Neutrophil (primary cell): ENCODE results near the gene ADAM30.
"Not testable (repeated sequence)": the region's sequence is repeated elsewhere in the genome, so short reads cannot be mapped to it uniquely, and the experiment has no call there.

Experiments
- H3K27ac ChIP-seq: fragments of 200-600 bp; sonication (generic); 2 replicates; pipeline ENCODE4 v1.5.1; 2016; ENCODE audit warnings: mild to moderate bottlenecking, moderate library complexity
- H3K27me3 ChIP-seq: fragments of 200-600 bp; sonication (generic); 2 replicates; pipeline ENCODE4 v1.6.0; 2016; ENCODE audit warnings: mild to moderate bottlenecking
- H3K36me3 ChIP-seq: fragments of 200-600 bp; sonication (generic); 2 replicates; pipeline ENCODE4 v1.5.1; 2017
- H3K4me1 ChIP-seq, 2 experiments: fragments of 200-600 bp in 1 of 2; sonication (generic) in 1 of 2; 1 replicate in 1 of 2; 2 replicates in 1 of 2; pipeline versions ENCODE4 v1.5.1 to v1.6.1; 2013 to 2016; ENCODE audit warnings: low read depth in 1 of 2, low read length in 1 of 2, mild to moderate bottlenecking in 1 of 2, moderate library complexity in 1 of 2; ENCODE audit not compliant: control insufficient read depth in 1 of 2, insufficient read depth in 1 of 2
- H3K4me3 ChIP-seq, 2 experiments: fragments of 200-600 bp in 1 of 2; sonication (generic) in 1 of 2; 1 replicate in 1 of 2; 2 replicates in 1 of 2; pipeline ENCODE4 v1.5.1; 2013 to 2016; ENCODE audit warnings: low read depth in 1 of 2, low read length in 1 of 2, mild to moderate bottlenecking in 1 of 2, moderate library complexity in 1 of 2
- H3K9me3 ChIP-seq: fragments of 200-600 bp; sonication (generic); 2 replicates; pipeline ENCODE4 v1.5.1; 2016
- CTCF ChIP-seq: fragments of 200-600 bp; sonication (generic); IDR thresholded peaks from 2 replicates; pipeline ENCODE4 v1.5.1; 2016; ENCODE audit warnings: antibody characterized with exemption

ADAM30 gene

GRCh38 chr1:119865627-119866026 lies 30.7 kb downstream of the ADAM30 start:
- Histone ChIP-seq H3K27me3 (no peaks in the 10 kb centered on the region), H3K4me3 (no peak overlapping the region), H3K9me3 (no peaks in the 10 kb centered on the region), H3K36me3 (no peaks in the 10 kb centered on the region), H3K27ac (no peak overlapping the region), H3K4me1 (no peaks in the 10 kb centered on the region)
- TF ChIP-seq CTCF = no peak

GRCh38 chr1:119862276-119862675 lies 34.0 kb downstream of the ADAM30 start:
- no peaks in the 10 kb centered on the region for H3K36me3 ChIP-seq
- H3K9me3 ChIP-seq = no peaks in the 10 kb centered on the region
- TF ChIP-seq CTCF = no peak
- H3K4me1 ChIP-seq = no peaks in the 10 kb centered on the region
- H3K27ac ChIP-seq = no peak overlapping the region
- H3K27me3 ChIP-seq = no peaks in the 10 kb centered on the region
- H3K4me3 ChIP-seq = no peak overlapping the region

- no peaks in the 10 kb centered on the region for H3K9me3 ChIP-seq
- no peak overlapping the region for H3K27ac ChIP-seq
- H3K4me3 ChIP-seq = no peak overlapping the region
Measured at GRCh38 chr1:119861547-119861946, 34.8 kb downstream of the ADAM30 start.

GRCh38 chr1:119859647-119860046 lies 36.7 kb downstream of the ADAM30 start:
- Histone ChIP-seq H3K4me3 (no peak overlapping the region), H3K27me3 (no peaks in the 10 kb centered on the region), H3K27ac (no peak overlapping the region), H3K9me3 (no peaks in the 10 kb centered on the region), H3K36me3 (no peaks in the 10 kb centered on the region), H3K4me1 (no peaks in the 10 kb centered on the region)
- no peak for TF ChIP-seq CTCF

More at GRCh38 chr1:119861547-119861946, 34.8 kb downstream of the ADAM30 start:
- no peaks in the 10 kb centered on the region for H3K4me1 ChIP-seq
- H3K36me3 ChIP-seq = no peaks in the 10 kb centered on the region
- TF ChIP-seq CTCF = no peak
- no peaks in the 10 kb centered on the region for H3K27me3 ChIP-seq

GRCh38 chr1:119858556-119859214 lies 37.6 kb downstream of the ADAM30 start:
- not testable (repeated sequence) for H3K36me3 ChIP-seq, H3K4me1 ChIP-seq, H3K4me3 ChIP-seq, H3K27ac ChIP-seq, H3K27me3 ChIP-seq, H3K9me3 ChIP-seq

- Histone ChIP-seq H3K4me3 (no peak overlapping the region), H3K27me3 (no peaks in the 10 kb centered on the region), H3K9me3 (no peaks in the 10 kb centered on the region), H3K36me3 (no peaks in the 10 kb centered on the region), H3K27ac (no peak overlapping the region), H3K4me1 (no peaks in the 10 kb centered on the region)
- TF ChIP-seq CTCF = no peak
Measured at GRCh38 chr1:119858126-119858525, 38.2 kb downstream of the ADAM30 start.
